GM23338 (cell line): Measurements from ENCODE around the gene GPHN. TPM values are rescaled to one million over a fixed set of nuclear protein-coding genes. Genes with fewer than 3 reads are reported as not detected.

Experiments
- ATAC-seq: fragments of 200-7000 bp; cut with Tn5 transposase; 3 replicates; pipeline ENCODE4 v1.9.1; 2020
- DNase-seq: peaks from one replicate; pipeline ENCODE4 v3.0.0-alpha.2; 2015; ENCODE audit warnings: low spot score
- H2AFZ ChIP-seq: fragments of 200-600 bp; sonication (generic); 2 replicates; pipeline ENCODE4 v1.8.0; 2016; ENCODE audit warnings: antibody characterized with exemption, mild to moderate bottlenecking, moderate library complexity
- H3F3A ChIP-seq: fragments of 200-600 bp; sonication (generic); replicated peaks from 2 replicates; pipeline ENCODE4 v1.8.0; 2017; ENCODE audit warnings: antibody characterized with exemption, mixed run types, low read depth
- H3K27ac ChIP-seq: fragments of 200-600 bp; sonication (generic); 2 replicates; pipeline ENCODE4 v1.6.1; 2016; ENCODE audit warnings: low read depth
- H3K27me3 ChIP-seq: fragments of 200-600 bp; sonication (generic); 2 replicates; pipeline ENCODE4 v1.8.0; 2016; ENCODE audit warnings: mild to moderate bottlenecking, mixed run types, moderate library complexity; ENCODE audit not compliant: insufficient read depth
- H3K36me3 ChIP-seq: fragments of 200-600 bp; sonication (generic); 2 replicates; pipeline ENCODE4 v1.8.0; 2016; ENCODE audit warnings: mild to moderate bottlenecking; ENCODE audit not compliant: insufficient read depth
- H3K4me1 ChIP-seq: fragments of 200-600 bp; sonication (generic); 2 replicates; pipeline ENCODE4 v1.8.0; 2016; ENCODE audit warnings: mild to moderate bottlenecking, moderate library complexity; ENCODE audit not compliant: insufficient read depth
- H3K4me2 ChIP-seq: fragments of 200-600 bp; sonication (generic); 2 replicates; pipeline ENCODE4 v1.7.1; 2017; ENCODE audit warnings: mixed run types
- H3K4me3 ChIP-seq: fragments of 200-600 bp; sonication (generic); 2 replicates; pipeline ENCODE4 v1.6.1; 2016; ENCODE audit warnings: mixed run types
- H3K79me2 ChIP-seq: fragments of 200-600 bp; sonication (generic); replicated peaks from 2 replicates; pipeline ENCODE4 v1.8.0; 2017; ENCODE audit warnings: mild to moderate bottlenecking; ENCODE audit not compliant: insufficient read depth
- H3K9me2 ChIP-seq: fragments of 200-600 bp; sonication (generic); 2 replicates; pipeline ENCODE4 v1.8.0; 2017; ENCODE audit not compliant: insufficient read depth
- H4K20me1 ChIP-seq: fragments of 200-600 bp; sonication (generic); replicated peaks from 2 replicates; pipeline ENCODE4 v1.8.0; 2017; ENCODE audit warnings: mild to moderate bottlenecking; ENCODE audit not compliant: insufficient read depth
- H3K27ac Mint-ChIP-seq: 2 replicates; pipeline ENCODE4 v1.8.0; 2020; ENCODE audit warnings: inconsistent platforms, mild to moderate bottlenecking, moderate library complexity, mixed read lengths
- H3K27me3 Mint-ChIP-seq: 3 replicates; pipeline ENCODE4 v1.8.0; 2022; ENCODE audit warnings: low read depth, mild to moderate bottlenecking, moderate library complexity, mixed read lengths, inconsistent platforms; ENCODE audit not compliant: insufficient read depth, poor library complexity
- H3K36me3 Mint-ChIP-seq: 3 replicates; pipeline ENCODE4 v1.8.0; 2021; ENCODE audit warnings: low read depth, mild to moderate bottlenecking, inconsistent platforms, moderate library complexity, mixed read lengths
- H3K4me1 Mint-ChIP-seq: 3 replicates; pipeline ENCODE4 v1.8.0; 2020; ENCODE audit warnings: mild to moderate bottlenecking, inconsistent platforms, mixed read lengths
- H3K4me3 Mint-ChIP-seq: 3 replicates; pipeline ENCODE4 v1.8.0; 2021; ENCODE audit warnings: moderate library complexity, mild to moderate bottlenecking, inconsistent platforms, mixed read lengths
- H3K9me3 Mint-ChIP-seq: 3 replicates; pipeline ENCODE4 v1.8.0; 2020; ENCODE audit warnings: moderate library complexity, mild to moderate bottlenecking, inconsistent platforms, mixed read lengths
- EZH2 ChIP-seq: fragments of 200-600 bp; sonication (generic); IDR thresholded peaks from one replicate; pipeline ENCODE4 v1.8.0; 2017; ENCODE audit warnings: antibody characterized with exemption, mild to moderate bottlenecking, low read depth; ENCODE audit not compliant: unreplicated experiment
- NANOG ChIP-seq: IDR thresholded peaks from 2 replicates; pipeline ENCODE4 v1.6.1; 2016; ENCODE audit warnings: antibody characterized with exemption, borderline replicate concordance
- ZNF331 ChIP-seq: fragments of 250-450 bp; sonication (Bioruptor Pico); IDR thresholded peaks from 2 replicates; pipeline ENCODE4 v1.5.0; 2020; ENCODE audit warnings: low read depth, mild to moderate bottlenecking, moderate library complexity
- polyA plus RNA-seq: library from polyadenylated mRNA; unstranded; fragments of >200 nt; fragmentation: Nextera tagmentation; extraction: Ambion mirVana; gene quantifications from 2 replicates; pipeline ENCODE4 v1.2.1, GENCODE V29; 2016
- total RNA-seq: library from RNA; depleted of rRNA; stranded (reverse); fragments of >200 nt; shearing (Covaris generic); gene quantifications from 2 replicates; pipeline ENCODE4 v1.2.3, GENCODE V29; 2014
- TF ChIP-seq, protein P1 (sequence below), 2 experiments: fragments of 200-600 bp in 1 of 2; sonication (generic) in 1 of 2; conservative IDR thresholded peaks; 2 replicates each; pipeline versions ENCODE4 v1.5.1 to v1.6.1; 2016 to 2017; ENCODE audit warnings: antibody characterized with exemption in 2 of 2, low read depth in 2 of 2, mild to moderate bottlenecking in 2 of 2, moderate library complexity in 1 of 2
- TF ChIP-seq, protein P2 (sequence below): fragments of 250-450 bp; sonication (Bioruptor Pico); IDR thresholded peaks from 2 replicates; pipeline ENCODE4 v1.5.0; 2020; ENCODE audit warnings: mild to moderate bottlenecking, moderate library complexity

GPHN gene
- total and polyA plus RNA-seq, 2 experiments from 2014 or later, result 17.6 to 20.6 TPM

GRCh38 chr14:66824251-66824650 is 316.3 kb downstream of the GPHN start:
- no peak overlapping the region for H3K4me3 ChIP-seq
- no peaks in the 10 kb centered on the region for H3K9me2 ChIP-seq
- H3K27me3 Mint-ChIP-seq, result peaks cover 3% of the 10 kb centered on the region
- no peak overlapping the region for H3K27ac Mint-ChIP-seq
- no peaks in the 10 kb centered on the region for H3K79me2 ChIP-seq
- TF ChIP-seq, protein P1, sequence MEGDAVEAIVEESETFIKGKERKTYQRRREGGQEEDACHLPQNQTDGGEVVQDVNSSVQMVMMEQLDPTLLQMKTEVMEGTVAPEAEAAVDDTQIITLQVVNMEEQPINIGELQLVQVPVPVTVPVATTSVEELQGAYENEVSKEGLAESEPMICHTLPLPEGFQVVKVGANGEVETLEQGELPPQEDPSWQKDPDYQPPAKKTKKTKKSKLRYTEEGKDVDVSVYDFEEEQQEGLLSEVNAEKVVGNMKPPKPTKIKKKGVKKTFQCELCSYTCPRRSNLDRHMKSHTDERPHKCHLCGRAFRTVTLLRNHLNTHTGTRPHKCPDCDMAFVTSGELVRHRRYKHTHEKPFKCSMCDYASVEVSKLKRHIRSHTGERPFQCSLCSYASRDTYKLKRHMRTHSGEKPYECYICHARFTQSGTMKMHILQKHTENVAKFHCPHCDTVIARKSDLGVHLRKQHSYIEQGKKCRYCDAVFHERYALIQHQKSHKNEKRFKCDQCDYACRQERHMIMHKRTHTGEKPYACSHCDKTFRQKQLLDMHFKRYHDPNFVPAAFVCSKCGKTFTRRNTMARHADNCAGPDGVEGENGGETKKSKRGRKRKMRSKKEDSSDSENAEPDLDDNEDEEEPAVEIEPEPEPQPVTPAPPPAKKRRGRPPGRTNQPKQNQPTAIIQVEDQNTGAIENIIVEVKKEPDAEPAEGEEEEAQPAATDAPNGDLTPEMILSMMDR (conservative IDR thresholded peaks at IDR 0.05; ENCODE audit: low read depth in 2 of 2), result no peak
- TF ChIP-seq, protein P2, sequence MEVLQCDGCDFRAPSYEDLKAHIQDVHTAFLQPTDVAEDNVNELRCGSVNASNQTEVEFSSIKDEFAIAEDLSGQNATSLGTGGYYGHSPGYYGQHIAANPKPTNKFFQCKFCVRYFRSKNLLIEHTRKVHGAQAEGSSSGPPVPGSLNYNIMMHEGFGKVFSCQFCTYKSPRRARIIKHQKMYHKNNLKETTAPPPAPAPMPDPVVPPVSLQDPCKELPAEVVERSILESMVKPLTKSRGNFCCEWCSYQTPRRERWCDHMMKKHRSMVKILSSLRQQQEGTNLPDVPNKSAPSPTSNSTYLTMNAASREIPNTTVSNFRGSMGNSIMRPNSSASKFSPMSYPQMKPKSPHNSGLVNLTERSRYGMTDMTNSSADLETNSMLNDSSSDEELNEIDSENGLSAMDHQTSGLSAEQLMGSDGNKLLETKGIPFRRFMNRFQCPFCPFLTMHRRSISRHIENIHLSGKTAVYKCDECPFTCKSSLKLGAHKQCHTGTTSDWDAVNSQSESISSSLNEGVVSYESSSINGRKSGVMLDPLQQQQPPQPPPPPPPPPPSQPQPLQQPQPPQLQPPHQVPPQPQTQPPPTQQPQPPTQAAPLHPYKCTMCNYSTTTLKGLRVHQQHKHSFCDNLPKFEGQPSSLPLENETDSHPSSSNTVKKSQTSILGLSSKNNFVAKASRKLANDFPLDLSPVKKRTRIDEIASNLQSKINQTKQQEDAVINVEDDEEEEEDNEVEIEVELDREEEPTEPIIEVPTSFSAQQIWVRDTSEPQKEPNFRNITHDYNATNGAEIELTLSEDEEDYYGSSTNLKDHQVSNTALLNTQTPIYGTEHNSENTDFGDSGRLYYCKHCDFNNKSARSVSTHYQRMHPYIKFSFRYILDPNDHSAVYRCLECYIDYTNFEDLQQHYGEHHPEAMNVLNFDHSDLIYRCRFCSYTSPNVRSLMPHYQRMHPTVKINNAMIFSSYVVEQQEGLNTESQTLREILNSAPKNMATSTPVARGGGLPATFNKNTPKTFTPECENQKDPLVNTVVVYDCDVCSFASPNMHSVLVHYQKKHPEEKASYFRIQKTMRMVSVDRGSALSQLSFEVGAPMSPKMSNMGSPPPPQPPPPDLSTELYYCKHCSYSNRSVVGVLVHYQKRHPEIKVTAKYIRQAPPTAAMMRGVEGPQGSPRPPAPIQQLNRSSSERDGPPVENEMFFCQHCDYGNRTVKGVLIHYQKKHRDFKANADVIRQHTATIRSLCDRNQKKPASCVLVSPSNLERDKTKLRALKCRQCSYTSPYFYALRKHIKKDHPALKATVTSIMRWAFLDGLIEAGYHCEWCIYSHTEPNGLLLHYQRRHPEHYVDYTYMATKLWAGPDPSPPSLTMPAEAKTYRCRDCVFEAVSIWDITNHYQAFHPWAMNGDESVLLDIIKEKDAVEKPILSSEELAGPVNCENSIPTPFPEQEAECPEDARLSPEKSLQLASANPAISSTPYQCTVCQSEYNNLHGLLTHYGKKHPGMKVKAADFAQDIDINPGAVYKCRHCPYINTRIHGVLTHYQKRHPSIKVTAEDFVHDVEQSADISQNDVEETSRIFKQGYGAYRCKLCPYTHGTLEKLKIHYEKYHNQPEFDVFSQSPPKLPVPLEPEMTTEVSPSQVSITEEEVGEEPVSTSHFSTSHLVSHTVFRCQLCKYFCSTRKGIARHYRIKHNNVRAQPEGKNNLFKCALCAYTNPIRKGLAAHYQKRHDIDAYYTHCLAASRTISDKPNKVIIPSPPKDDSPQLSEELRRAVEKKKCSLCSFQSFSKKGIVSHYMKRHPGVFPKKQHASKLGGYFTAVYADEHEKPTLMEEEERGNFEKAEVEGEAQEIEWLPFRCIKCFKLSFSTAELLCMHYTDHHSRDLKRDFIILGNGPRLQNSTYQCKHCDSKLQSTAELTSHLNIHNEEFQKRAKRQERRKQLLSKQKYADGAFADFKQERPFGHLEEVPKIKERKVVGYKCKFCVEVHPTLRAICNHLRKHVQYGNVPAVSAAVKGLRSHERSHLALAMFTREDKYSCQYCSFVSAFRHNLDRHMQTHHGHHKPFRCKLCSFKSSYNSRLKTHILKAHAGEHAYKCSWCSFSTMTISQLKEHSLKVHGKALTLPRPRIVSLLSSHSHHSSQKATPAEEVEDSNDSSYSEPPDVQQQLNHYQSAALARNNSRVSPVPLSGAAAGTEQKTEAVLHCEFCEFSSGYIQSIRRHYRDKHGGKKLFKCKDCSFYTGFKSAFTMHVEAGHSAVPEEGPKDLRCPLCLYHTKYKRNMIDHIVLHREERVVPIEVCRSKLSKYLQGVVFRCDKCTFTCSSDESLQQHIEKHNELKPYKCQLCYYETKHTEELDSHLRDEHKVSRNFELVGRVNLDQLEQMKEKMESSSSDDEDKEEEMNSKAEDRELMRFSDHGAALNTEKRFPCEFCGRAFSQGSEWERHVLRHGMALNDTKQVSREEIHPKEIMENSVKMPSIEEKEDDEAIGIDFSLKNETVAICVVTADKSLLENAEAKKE (CRISPR knock-in tag), result no peak
- TF ChIP-seq ZNF331 (CRISPR knock-in tag) (no peak), EZH2 (no peak), NANOG (no peak)
- peaks cover 23% of the 10 kb centered on the region for H3K4me1 Mint-ChIP-seq
- H3F3A ChIP-seq, result no peaks in the 10 kb centered on the region
- no peak overlapping the region for H3K4me2 ChIP-seq
- H3K4me1 ChIP-seq, result peaks cover 25% of the 10 kb centered on the region
- no peaks in the 10 kb centered on the region for H3K9me3 Mint-ChIP-seq
- no peak overlapping the region for H2AFZ ChIP-seq
- ATAC-seq, result no peak
- H4K20me1 ChIP-seq, result no peaks in the 10 kb centered on the region
- H3K36me3 Mint-ChIP-seq, result no peaks in the 10 kb centered on the region
- H3K27me3 ChIP-seq, result no peaks in the 10 kb centered on the region
- no peak overlapping the region for H3K27ac ChIP-seq
- DNase-seq, result no peak
- no peaks in the 10 kb centered on the region for H3K36me3 ChIP-seq
- no peak overlapping the region for H3K4me3 Mint-ChIP-seq
